ENCODE data around the gene TMEM132C. TPM values are rescaled to one million over a fixed set of nuclear protein-coding genes. Genes with fewer than 3 reads are reported as not detected.
"Not testable (repeated sequence)": the region's sequence is repeated elsewhere in the genome, so short reads cannot be mapped to it uniquely, and the experiment has no call there.

Gene TMEM132C
- total RNA-seq, 1 donor from 2014 or later, result 4.8 TPM

- no peak for DNase-seq
Observed at GRCh38 chr12:128564956-128565355, 298.0 kb downstream of the TMEM132C start.

GRCh38 chr12:128567730-128568129, 300.8 kb downstream of the TMEM132C start:
- no peak for DNase-seq

DNA sequence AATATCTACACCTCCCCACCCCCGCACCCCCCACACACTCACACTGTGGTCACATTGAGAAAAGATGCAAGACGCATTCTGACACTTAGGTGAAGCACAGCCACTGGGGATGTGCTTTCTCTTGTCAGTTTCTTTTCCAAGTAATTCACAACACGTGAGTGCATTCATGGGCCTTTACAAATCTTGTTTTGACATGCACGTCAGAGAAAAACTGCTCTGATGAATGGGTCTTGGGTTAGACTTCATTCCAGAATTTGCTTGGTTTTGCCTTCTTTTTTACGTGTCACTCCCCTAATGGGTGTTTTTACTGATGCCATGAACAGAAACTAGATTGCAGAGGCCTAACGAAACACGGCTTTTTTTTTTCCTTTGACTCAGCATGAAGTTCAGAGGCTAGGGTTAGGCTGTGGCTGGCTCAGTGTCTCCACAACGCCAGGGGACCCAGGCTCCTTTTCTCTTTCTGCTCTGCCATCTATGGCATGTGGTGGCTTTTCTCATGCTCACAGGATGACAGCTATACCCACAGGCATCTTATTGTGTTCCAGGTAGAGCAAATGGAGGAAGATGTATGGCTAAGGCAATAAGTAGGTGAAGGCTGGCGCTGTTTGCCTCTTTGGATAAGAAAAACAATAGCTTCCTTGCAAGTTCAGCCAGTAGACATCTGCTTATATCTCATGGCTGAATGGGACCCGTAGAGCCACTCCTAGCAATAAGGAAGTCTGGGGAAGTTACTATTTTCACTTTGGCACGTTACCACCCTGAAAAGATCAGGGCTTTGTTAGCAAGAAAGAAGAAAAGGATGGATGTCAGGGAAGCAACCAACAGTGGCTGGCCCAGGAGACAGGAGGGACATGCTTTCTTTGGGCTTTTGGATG, 303.5 kb downstream of the TMEM132C start:
- no peak for DNase-seq

DNA sequence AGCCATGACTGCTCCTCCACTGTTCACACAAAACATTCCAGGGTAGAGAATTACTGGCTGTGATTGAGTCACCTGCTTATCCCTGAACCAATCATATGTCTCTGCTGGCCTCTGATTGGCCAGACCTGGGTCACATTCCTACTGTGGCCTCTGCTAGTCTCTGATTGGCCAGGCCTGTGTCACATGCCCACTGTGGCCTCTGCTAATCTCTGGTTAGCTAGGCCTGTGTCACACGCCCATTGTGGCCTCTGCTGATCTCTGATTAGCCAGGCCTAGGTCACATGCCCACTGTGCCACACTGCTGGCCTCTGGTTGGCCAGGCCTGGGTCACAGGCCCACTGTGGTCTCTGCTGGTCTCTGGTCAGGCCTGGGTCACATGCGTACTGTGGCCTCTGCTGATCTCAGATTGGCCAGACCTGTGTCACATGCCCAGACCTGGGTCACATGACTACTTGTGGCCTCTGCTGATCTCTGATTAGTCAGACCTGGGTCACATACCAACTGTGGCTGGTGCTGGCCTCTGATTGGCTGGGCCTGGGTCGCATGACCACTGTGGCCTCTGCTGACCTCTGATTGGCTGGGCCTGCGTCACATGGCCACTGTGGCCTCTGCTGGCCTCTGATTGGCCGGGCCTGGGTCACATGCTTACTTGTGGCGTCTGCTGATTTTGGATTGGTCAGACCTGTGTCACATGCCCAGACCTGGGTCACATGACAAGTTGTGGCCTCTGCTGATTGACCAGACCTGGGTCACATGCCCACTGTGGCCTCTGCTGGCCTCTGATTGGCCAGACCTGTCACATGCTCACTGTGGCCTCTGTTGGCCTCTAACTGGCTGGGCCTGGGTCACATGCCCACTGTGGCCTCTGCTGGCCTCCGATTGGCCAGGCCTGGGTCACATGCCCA, 305.2 kb downstream of the TMEM132C start:
- no peak for DNase-seq

DNA sequence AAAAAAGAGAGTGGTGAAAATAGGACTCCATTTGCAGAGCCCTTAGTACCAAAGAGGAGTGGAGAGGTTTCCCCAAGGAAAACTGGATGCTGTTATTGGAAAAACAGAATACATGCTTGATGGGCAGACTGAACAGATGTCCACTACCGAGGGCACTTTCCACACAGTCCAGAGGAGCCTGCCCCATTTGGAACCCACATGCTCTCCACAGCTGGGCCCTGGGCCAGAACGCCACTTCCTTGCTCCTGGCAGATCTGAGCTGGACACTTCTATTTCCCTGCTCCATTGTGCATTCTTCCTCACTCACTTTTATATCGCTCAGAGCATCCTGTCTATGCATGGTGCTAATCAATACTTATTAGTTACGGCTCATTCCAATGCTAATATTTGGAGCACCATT, 306.9 kb downstream of the TMEM132C start:
- no peak for DNase-seq

DNA sequence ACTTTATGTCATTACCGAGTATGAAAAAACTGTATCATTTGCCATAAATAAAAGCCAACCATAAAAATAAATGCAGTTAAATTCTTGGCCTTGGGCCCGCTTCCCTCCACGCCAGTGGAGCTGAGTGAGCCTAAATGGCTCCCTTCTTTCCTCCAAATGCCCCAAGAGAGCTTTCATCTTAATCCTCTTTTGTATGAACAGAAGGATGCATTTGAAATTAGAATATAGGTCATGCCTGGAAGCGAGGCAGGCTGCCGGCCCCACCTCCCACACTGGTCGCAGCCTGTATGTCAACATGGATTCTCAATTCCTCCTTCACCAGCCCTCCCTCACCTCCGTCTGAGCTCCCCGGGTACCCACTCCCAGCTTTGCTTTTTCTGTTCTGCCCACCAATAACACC, 311.1 kb downstream of the TMEM132C start:
- no peak for DNase-seq

DNA sequence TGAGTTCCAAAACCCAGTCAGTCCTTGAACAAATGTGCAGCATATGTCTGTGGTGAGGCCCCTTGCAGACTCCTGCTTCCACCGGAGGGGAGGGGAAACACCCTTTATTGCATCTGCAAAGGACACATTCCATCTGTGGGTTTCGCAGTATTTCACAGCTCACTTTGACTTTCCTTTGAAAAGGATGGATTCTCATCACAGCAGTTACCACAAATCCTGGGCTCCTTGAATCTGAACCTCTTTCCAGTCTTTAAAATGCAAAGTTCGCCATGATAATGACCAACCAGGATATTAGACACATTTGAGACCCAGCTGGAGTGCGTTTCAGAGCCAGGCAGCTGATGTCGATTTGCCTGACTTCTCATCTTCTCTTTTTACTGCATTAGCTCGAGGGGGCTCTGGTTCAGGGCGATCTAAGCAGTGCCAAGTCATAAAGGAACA, 314.4 kb downstream of the TMEM132C start:
- no peak for DNase-seq

GRCh38 chr12:128583453-128583852, 316.5 kb downstream of the TMEM132C start:
- DNase-seq, result no peak

DNA sequence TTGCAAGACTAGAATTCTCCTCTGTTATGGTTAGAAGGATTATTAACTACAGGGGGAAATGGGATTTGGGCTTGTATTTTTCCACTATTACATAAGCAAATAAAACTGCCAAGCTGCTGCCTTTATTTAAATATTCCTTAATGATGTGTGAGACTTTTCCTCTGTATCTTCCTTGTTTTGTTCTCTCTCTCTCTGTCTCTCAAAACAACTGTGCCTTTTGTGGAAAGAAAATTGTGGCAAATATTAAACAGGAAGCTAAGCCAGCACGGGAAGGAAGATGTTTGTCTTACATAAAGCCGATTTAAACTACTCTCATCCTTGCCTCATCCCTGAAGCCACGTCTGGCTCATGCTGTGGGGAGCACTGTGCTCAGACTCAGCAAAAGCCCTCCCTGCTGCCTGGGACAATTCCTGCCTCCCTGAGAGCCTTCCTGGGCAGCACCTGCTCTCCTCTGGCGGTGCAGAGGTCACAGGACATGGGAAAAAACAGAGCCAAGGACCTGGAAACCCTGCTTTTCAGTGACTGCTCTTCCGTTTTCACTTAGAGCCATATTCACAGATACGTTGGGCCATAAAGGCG, 319.6 kb downstream of the TMEM132C start:
- DNase-seq, result no peak

- DNase-seq, result no peak
Observed at GRCh38 chr12:128587918-128588317, 320.9 kb downstream of the TMEM132C start.

- no peak for DNase-seq
Observed at GRCh38 chr12:128592220-128592744, 325.3 kb downstream of the TMEM132C start.

- DNase-seq, result no peak
Observed at GRCh38 chr12:128594521-128594920, 327.6 kb downstream of the TMEM132C start.

GRCh38 chr12:128595609-128596008, 328.6 kb downstream of the TMEM132C start:
- DNase-seq, result no peak

DNA sequence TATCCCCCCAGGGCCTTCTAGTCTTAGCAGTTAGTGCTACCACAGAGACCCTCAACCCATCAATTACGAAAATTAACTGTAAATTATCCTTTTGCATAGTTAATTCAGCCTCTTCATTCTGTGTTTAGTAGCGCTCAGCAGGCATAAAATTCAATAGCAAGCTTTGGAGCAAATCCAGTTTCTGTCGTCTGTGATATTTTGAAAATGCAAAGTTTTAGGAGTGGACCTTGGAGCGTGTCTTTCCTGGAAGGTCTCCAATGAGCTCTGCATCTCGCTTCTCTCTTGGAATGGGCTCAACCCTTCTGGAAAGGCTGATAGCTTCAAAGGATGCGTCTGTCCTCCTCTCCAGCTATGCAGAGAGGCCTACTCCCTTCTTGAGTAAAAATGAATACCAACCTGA, 333.9 kb downstream of the TMEM132C start:
- DNase-seq, result no peak

DNA sequence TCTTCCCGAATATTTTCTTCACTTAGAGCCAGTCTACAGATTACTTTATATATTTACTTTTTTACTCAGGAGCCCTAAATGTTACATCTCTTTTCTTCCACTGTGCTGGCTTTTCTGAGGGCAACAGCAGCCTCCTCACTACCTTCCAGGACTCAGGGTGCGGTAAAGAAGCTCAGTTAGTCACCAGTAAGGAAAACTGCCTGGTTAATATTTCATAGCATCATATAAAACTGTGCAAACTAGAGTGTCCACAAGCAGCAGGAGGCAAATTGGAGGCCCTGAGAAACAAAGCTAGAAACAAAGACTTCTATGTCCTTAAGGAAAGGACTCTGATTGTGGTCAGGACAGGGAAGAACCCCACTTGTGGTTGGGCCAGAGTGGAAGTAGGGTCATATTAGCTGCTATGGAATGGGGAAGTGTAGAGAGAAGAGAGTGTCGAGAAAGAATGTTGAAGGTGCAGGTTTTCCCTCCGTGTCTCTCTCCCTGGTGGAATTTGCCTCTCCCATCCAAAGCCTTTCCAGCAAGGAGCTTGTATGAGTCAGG, 336.7 kb downstream of the TMEM132C start:
- no peak for DNase-seq

DNA sequence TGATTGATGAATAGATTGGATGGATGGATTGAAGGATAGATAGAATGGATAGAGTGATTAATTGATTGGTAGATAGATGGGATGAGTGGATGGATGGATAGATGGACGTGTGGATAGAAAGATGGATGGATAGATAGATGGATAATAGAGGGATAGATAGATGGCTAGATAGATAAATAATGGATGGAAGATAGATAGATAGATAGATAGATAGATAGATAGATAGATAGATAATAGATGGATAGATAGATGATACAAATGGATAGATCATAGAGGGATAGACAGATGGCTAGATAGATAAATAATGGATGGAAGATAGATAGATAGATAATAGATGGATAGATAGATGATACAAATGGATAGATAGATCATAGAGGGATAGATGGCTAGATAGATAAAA, 337.2 kb downstream of the TMEM132C start:
- DNase-seq, result not testable (repeated sequence)

GRCh38 chr12:128606051-128606450, 339.1 kb downstream of the TMEM132C start:
- DNase-seq, result no peak

- DNase-seq, result no peak
Observed at GRCh38 chr12:128606538-128606937, 339.6 kb downstream of the TMEM132C start.

GRCh38 chr12:128606970-128607369, 340.0 kb downstream of the TMEM132C start:
- no peak for DNase-seq

GRCh38 chr12:128607641-128608040, 340.7 kb downstream of the TMEM132C start:
- no peak for DNase-seq

DNA sequence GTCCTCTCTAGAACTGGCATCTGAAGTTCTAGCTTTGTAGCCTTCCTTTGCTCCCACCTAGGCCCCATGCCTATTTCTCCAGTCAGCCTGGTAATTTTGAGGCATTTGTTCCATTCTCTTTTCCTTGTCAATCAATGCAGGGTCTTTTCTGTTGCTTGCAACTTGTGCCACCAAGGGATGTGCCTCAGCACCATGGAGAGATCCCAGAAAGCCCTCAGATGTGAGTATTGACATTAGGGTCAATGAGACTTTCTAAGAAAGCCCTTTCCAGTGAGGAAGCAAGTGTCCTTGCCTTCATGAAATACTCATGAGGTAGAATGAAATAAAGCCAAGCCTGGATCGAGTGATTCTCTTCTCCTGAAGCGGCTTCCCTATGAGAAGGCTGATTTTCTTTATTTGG, 342.9 kb downstream of the TMEM132C start:
- no peak for DNase-seq

DNA sequence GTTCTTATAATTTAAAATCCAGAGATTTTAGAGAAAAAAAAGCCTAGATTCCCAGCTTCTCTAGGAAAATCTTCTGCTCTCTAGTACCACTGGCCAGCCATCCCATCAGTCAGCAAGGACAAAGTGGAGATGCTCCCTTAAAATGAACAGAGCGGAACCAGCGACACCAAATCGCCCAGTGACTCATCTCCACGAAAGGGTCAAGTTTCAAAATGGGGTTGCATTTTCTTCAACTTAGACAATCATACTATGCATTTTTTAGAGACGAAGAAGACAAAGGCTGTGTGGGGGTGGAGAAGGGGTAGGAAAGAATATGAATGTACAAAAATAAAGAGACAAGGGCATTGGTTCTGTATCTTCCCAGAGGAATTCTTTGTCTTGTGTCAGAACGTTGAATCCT, 344.8 kb downstream of the TMEM132C start:
- DNase-seq, result no peak

Measured in occipital lobe (tissue), 2 donors.